Gastroesophageal sphincter (tissue), 3 donors: ENCODE results near the gene FOXD2.

Experiments
- POLR2A ChIP-seq, 2 donors: fragments of 450-650 bp; IDR thresholded peaks; one replicate each; pipeline ENCODE4 v1.6.1; 2017; ENCODE audit warnings: antibody characterized with exemption in 2 of 2, mild to moderate bottlenecking in 2 of 2, moderate library complexity in 1 of 2
- POLR2AphosphoS5 ChIP-seq: sonication (generic); formaldehyde crosslinking; IDR thresholded peaks from one replicate; pipeline ENCODE4 v1.6.1; 2017; ENCODE audit warnings: antibody characterized with exemption
- TF ChIP-seq, protein P1 (sequence below), 4 experiments: fragments of 200-600 bp in 2 of 4; fragments of 450-650 bp in 2 of 4; sonication (generic) in 1 of 4; IDR thresholded peaks; one replicate each; pipeline ENCODE4 v1.5.1; 2017 to 2019; ENCODE audit warnings: antibody characterized with exemption in 4 of 4, mild to moderate bottlenecking in 2 of 4, moderate library complexity in 2 of 4

DNA sequence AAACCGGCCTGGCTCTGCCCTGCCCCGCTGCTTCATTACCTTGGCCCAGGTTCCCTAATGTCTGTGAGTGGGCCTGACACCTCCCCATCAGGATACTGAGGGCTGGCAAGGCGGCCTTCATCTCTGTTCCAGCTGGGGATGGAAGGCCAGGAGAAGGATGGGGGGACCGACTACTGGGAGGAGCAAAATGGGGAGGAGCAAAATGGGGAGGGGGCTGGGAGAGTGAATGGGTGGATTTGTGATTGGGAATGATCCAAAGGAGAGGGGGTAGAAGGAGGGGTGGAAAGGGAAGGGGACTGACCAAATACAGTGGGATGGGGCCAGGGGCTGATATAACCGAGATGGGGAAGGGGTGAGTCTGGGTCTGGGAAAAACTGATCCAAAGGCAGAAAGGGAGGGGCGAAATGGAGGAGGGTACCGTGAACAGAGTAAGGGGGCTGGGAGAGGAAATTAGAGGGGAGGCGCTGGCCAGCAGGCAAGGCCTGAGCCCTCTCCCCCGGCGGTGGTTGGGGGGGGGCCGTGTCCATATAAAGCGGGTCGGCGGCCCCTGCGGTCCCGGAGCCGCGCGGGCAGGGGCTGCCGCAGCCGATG lies 22.0 kb upstream of the FOXD2 start, which contains the start of gene FOXE3:
- TF ChIP-seq, protein P1, sequence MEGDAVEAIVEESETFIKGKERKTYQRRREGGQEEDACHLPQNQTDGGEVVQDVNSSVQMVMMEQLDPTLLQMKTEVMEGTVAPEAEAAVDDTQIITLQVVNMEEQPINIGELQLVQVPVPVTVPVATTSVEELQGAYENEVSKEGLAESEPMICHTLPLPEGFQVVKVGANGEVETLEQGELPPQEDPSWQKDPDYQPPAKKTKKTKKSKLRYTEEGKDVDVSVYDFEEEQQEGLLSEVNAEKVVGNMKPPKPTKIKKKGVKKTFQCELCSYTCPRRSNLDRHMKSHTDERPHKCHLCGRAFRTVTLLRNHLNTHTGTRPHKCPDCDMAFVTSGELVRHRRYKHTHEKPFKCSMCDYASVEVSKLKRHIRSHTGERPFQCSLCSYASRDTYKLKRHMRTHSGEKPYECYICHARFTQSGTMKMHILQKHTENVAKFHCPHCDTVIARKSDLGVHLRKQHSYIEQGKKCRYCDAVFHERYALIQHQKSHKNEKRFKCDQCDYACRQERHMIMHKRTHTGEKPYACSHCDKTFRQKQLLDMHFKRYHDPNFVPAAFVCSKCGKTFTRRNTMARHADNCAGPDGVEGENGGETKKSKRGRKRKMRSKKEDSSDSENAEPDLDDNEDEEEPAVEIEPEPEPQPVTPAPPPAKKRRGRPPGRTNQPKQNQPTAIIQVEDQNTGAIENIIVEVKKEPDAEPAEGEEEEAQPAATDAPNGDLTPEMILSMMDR (IDR thresholded peaks at IDR 0.05): no peak
- no peak for TF ChIP-seq POLR2A (IDR thresholded peaks at IDR 0.05)
- TF ChIP-seq POLR2AphosphoS5: no peak
